H9 (cell line): ENCODE measurements around the gene FOXK1. TPM values are rescaled to one million over a fixed set of nuclear protein-coding genes. Genes with fewer than 3 reads are reported as not detected.

Experiments used
- DNase-seq: peaks from one replicate; pipeline ENCODE4 v3.0.0-alpha.2; 2017
- H2AFZ ChIP-seq: one replicate; pipeline ENCODE4 v1.6.1; 2013; ENCODE audit warnings: mild to moderate bottlenecking, low read length, control low read depth, moderate library complexity
- H2AK5ac ChIP-seq: 2 replicates; pipeline ENCODE4 v1.6.1; 2013; ENCODE audit warnings: low read length, control low read depth, mixed read lengths; ENCODE audit not compliant: insufficient read length
- H2BK120ac ChIP-seq: one replicate; pipeline ENCODE4 v1.6.1; 2013; ENCODE audit warnings: low read depth, mild to moderate bottlenecking, low read length, control low read depth, inconsistent platforms; ENCODE audit not compliant: poor library complexity, severe bottlenecking
- H2BK12ac ChIP-seq: 2 replicates; pipeline ENCODE4 v1.6.1; 2013; ENCODE audit warnings: low read length, control low read depth, mixed read lengths, low read depth; ENCODE audit not compliant: insufficient read length
- H2BK15ac ChIP-seq: 2 replicates; pipeline ENCODE4 v1.6.1; 2013; ENCODE audit warnings: low read depth, low read length, control low read depth
- H2BK20ac ChIP-seq: one replicate; pipeline ENCODE4 v1.6.1; 2013; ENCODE audit warnings: low read depth, mild to moderate bottlenecking, low read length, control low read depth, inconsistent platforms; ENCODE audit not compliant: poor library complexity, severe bottlenecking
- H2BK5ac ChIP-seq: 2 replicates; pipeline ENCODE4 v1.6.1; 2013; ENCODE audit warnings: low read length, control low read depth, mixed read lengths; ENCODE audit not compliant: insufficient read length
- H3K14ac ChIP-seq: 2 replicates; pipeline ENCODE4 v1.6.1; 2013; ENCODE audit warnings: low read length, control low read depth; ENCODE audit not compliant: insufficient read depth
- H3K18ac ChIP-seq: 2 replicates; pipeline ENCODE4 v1.6.1; 2013; ENCODE audit warnings: low read depth, mild to moderate bottlenecking, mixed read lengths, low read length, control low read depth; ENCODE audit not compliant: insufficient read length
- H3K23ac ChIP-seq: 2 replicates; pipeline ENCODE4 v1.6.1; 2013; ENCODE audit warnings: low read length, control low read depth, mixed read lengths, low read depth; ENCODE audit not compliant: insufficient read length
- H3K23me2 ChIP-seq: 2 replicates; pipeline ENCODE4 v1.6.1; 2013; ENCODE audit warnings: low read depth, mild to moderate bottlenecking, mixed read lengths, low read length, control low read depth; ENCODE audit not compliant: insufficient read length, poor library complexity, severe bottlenecking
- H3K27ac ChIP-seq: 2 replicates; pipeline ENCODE4 v1.5.1; 2013; ENCODE audit warnings: low read length, control low read depth, mixed read lengths, low read depth; ENCODE audit not compliant: insufficient read length
- H3K27me3 ChIP-seq: 2 replicates; pipeline ENCODE4 v1.6.1; 2013; ENCODE audit warnings: low read length, control low read depth, inconsistent platforms; ENCODE audit not compliant: insufficient read depth
- H3K4ac ChIP-seq: 2 replicates; pipeline ENCODE4 v1.6.1; 2013; ENCODE audit warnings: low read depth, mild to moderate bottlenecking, control low read depth, inconsistent platforms, low read length, moderate library complexity
- H3K4me1 ChIP-seq: 2 replicates; pipeline ENCODE4 v1.6.1; 2013; ENCODE audit warnings: low read length, control low read depth, inconsistent platforms; ENCODE audit not compliant: insufficient read depth
- H3K4me2 ChIP-seq: 2 replicates; pipeline ENCODE4 v1.6.1; 2013; ENCODE audit warnings: low read length, control low read depth, mixed read lengths; ENCODE audit not compliant: insufficient read length, insufficient read depth
- H3K56ac ChIP-seq: 2 replicates; pipeline ENCODE4 v1.6.1; 2013; ENCODE audit warnings: low read depth, mild to moderate bottlenecking, mixed read lengths, low read length, control low read depth; ENCODE audit not compliant: insufficient read length
- H3K79me1 ChIP-seq: 2 replicates; pipeline ENCODE4 v1.6.1; 2013; ENCODE audit warnings: low read depth, mild to moderate bottlenecking, moderate library complexity, low read length, control low read depth, inconsistent platforms; ENCODE audit not compliant: insufficient read depth, poor library complexity, severe bottlenecking
- H3K79me2 ChIP-seq: 2 replicates; pipeline ENCODE4 v1.6.1; 2013; ENCODE audit warnings: low read length, control low read depth, inconsistent platforms; ENCODE audit not compliant: insufficient read depth
- H3K9ac ChIP-seq: 2 replicates; pipeline ENCODE4 v1.6.1; 2013; ENCODE audit warnings: low read length, control low read depth, mixed read lengths; ENCODE audit not compliant: insufficient read length; ENCODE audit errors: extremely low read depth
- H3K9me3 ChIP-seq: one replicate; pipeline ENCODE4 v1.6.1; 2013; ENCODE audit warnings: low read depth, low read length, inconsistent platforms; ENCODE audit not compliant: control insufficient read depth
- H3T11ph ChIP-seq: one replicate; pipeline ENCODE4 v1.6.1; 2013; ENCODE audit warnings: mild to moderate bottlenecking, low read length, control low read depth, inconsistent platforms
- H4K20me1 ChIP-seq: one replicate; pipeline ENCODE4 v1.6.1; 2013; ENCODE audit not compliant: control insufficient read depth, insufficient read length, insufficient read depth
- H4K5ac ChIP-seq: 2 replicates; pipeline ENCODE4 v1.6.1; 2013; ENCODE audit warnings: low read depth, mild to moderate bottlenecking, mixed read lengths, low read length, control low read depth; ENCODE audit not compliant: insufficient read length
- H4K8ac ChIP-seq: replicated peaks from 2 replicates; pipeline ENCODE4 v1.6.1; 2013; ENCODE audit warnings: low read length, control low read depth, mixed read lengths, low read depth; ENCODE audit not compliant: insufficient read length
- H4K91ac ChIP-seq: 2 replicates; pipeline ENCODE4 v1.6.1; 2013; ENCODE audit warnings: low read depth, mild to moderate bottlenecking, moderate library complexity, mixed read lengths, low read length, control low read depth; ENCODE audit not compliant: insufficient read length
- H3K27ac Mint-ChIP-seq, 3 experiments: 2 replicates in 2 of 3; 3 replicates in 1 of 3; pipeline ENCODE4 v1.8.0; 2020 to 2021; ENCODE audit warnings: mixed read lengths in 3 of 3, mild to moderate bottlenecking in 1 of 3, moderate library complexity in 1 of 3
- H3K27me3 Mint-ChIP-seq: 2 replicates; pipeline ENCODE4 v1.8.0; 2021; ENCODE audit warnings: low read depth, mild to moderate bottlenecking, moderate library complexity, mixed read lengths
- H3K36me3 Mint-ChIP-seq, 3 experiments: 2 replicates in 2 of 3; 3 replicates in 1 of 3; pipeline ENCODE4 v1.8.0; 2020 to 2021; ENCODE audit warnings: low read depth in 3 of 3, mixed read lengths in 3 of 3; ENCODE audit not compliant: insufficient read depth in 1 of 3
- H3K4me1 Mint-ChIP-seq, 2 experiments: 2 replicates each; pipeline ENCODE4 v1.8.0; 2020; ENCODE audit warnings: mixed read lengths in 2 of 2
- H3K4me3 Mint-ChIP-seq, 2 experiments: 2 replicates in 1 of 2; 3 replicates in 1 of 2; pipeline ENCODE4 v1.8.0; 2020 to 2021; ENCODE audit warnings: mild to moderate bottlenecking in 2 of 2, mixed read lengths in 2 of 2, moderate library complexity in 1 of 2
- H3K9me3 Mint-ChIP-seq, 2 experiments: 2 replicates in 1 of 2; 3 replicates in 1 of 2; pipeline ENCODE4 v1.8.0; 2020; ENCODE audit warnings: mild to moderate bottlenecking in 2 of 2, mixed read lengths in 2 of 2, moderate library complexity in 1 of 2
- WGBS: extraction: QIAGEN DNeasy Blood & Tissue Kit; methylation state at CpG from one replicate; pipeline ENCODE4 v1.1.7; 2013; ENCODE audit warnings: missing lambda C conversion rate, low lambda C conversion rate, mixed read lengths; ENCODE audit not compliant: insufficient read length; ENCODE audit errors: extremely low coverage; 5-methylcytosine and 5-hydroxymethylcytosine counted together
- total RNA-seq: library from RNA; stranded (reverse); gene quantifications from 2 replicates; pipeline ENCODE4 v1.2.1, GENCODE V29; 2021
- TF ChIP-seq, protein P1 (sequence below): fragments of 200-600 bp; sonication (generic); conservative IDR thresholded peaks from 3 replicates; pipeline ENCODE4 v1.8.0; 2021; ENCODE audit warnings: antibody characterized with exemption, mild to moderate bottlenecking

The FOXK1 gene
- total RNA-seq, 1 experiment from 2014 or later = 14.4 TPM

DNA sequence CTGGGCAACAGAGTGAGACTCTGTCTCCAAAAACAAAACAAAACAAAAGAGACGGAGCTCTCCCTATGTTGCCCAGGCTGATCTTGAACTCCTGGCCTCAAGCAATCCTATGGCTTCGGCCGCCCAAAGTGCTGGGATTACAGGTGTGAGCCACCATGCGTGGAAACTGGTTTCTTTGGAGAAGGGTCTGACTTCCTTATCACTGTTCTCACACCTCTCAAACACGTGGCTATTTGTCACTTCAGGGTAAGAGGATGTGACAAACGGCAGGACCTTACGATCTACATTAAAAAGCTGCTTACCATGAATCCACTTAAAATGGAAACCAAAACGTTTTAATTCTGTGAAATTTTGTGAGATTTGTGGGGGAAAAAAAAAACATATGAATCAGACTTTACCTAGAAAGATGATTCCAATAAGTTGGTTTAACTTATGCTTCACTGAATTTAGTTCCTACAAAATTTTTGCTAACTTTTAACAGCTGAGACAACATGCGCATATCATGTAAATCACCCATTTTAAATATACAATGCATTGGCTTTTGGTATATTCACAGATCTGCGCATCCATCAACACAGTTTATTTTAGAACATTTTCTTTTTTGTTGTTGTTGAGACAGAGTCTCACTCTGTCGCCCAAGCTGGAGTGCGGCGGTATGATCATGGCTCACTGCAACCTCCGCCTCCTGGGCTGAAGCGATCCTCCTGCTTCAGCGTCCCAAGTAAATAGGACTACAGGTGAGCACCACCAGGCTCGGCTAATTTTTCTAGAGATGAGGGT is 18.7 kb upstream of the FOXK1 start:
- Histone ChIP-seq H3K9me3 (peaks cover 5% of the 10 kb centered on the region), H2BK20ac (no peak overlapping the region), H3K79me2 (no peaks in the 10 kb centered on the region), H3K23ac (no peak overlapping the region), H3K27ac (no peak overlapping the region), H4K8ac (no peak overlapping the region), H4K20me1 (no peaks in the 10 kb centered on the region), H3K4ac (no peak overlapping the region), H2AK5ac (no peak overlapping the region), H4K5ac (no peak overlapping the region), H4K91ac (no peak overlapping the region), H2BK15ac (no peak overlapping the region), H3K4me2 (no peak overlapping the region), H2BK120ac (no peak overlapping the region), H2AFZ (no peak overlapping the region), H3K79me1 (no peaks in the 10 kb centered on the region), H3K23me2 (no peaks in the 10 kb centered on the region), H3K14ac (no peak overlapping the region), H2BK12ac (no peak overlapping the region), H3K27me3 (no peaks in the 10 kb centered on the region), H3K56ac (no peak overlapping the region), H3T11ph (no peak overlapping the region), H2BK5ac (no peak overlapping the region), H3K9ac (no peak overlapping the region), H3K4me1 (no peaks in the 10 kb centered on the region), H3K18ac (no peak overlapping the region)
- H3K4me3 Mint-ChIP-seq = no peak overlapping the region; a peak in 1 of 5 replicates
- no peak for DNase-seq
- H3K27me3 Mint-ChIP-seq = peaks cover 53% of the 10 kb centered on the region
- no CpG with 5 or more reads among the region's 17 CpGs for WGBS
- H3K9me3 Mint-ChIP-seq = peaks cover 16 to 27% of the 10 kb centered on the region in 2 experiments
- peaks cover 0 to 4% (median 3%) of the 10 kb centered on the region in 3 experiments; a peak in 4 of 7 replicates for H3K36me3 Mint-ChIP-seq
- H3K4me1 Mint-ChIP-seq = no peaks in the 10 kb centered on the region
- TF ChIP-seq, protein P1, sequence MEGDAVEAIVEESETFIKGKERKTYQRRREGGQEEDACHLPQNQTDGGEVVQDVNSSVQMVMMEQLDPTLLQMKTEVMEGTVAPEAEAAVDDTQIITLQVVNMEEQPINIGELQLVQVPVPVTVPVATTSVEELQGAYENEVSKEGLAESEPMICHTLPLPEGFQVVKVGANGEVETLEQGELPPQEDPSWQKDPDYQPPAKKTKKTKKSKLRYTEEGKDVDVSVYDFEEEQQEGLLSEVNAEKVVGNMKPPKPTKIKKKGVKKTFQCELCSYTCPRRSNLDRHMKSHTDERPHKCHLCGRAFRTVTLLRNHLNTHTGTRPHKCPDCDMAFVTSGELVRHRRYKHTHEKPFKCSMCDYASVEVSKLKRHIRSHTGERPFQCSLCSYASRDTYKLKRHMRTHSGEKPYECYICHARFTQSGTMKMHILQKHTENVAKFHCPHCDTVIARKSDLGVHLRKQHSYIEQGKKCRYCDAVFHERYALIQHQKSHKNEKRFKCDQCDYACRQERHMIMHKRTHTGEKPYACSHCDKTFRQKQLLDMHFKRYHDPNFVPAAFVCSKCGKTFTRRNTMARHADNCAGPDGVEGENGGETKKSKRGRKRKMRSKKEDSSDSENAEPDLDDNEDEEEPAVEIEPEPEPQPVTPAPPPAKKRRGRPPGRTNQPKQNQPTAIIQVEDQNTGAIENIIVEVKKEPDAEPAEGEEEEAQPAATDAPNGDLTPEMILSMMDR = no peak
- no peak overlapping the region for H3K27ac Mint-ChIP-seq
